Measurements from ENCODE around the gene INTS1. TPM values are rescaled to one million over a fixed set of nuclear protein-coding genes. Genes with fewer than 3 reads are reported as not detected.

Gene INTS1
- total RNA-seq, 2 experiments from 2014 or later, result 86.4 to 92.5 TPM

DNA sequence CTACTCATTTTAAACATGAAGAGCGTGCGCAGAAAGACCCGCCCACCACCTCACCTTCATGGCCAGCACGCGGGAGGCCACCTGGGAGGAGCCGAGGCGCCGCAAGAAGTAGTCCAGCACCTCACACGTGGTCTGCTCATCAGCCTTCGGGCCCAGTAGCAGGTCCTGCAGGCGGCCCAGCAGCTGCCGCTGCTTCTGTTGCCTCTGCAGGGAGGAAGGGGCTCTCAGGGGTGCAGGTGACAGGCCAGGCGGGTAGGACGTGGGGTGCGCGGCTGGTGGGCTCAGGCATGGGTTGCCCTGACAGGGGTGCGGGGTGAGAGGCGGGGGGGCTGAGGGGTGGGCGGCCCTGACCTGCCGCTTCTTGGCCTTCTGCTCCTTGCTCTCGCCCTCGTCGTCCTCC is 17.6 kb downstream of the INTS1 start:
- Mint-ChIP-seq H3K4me3 (no peak overlapping the region), H3K9me3 (no peaks in the 10 kb centered on the region), H3K4me1 (ENCODE audit: low read depth) (no peaks in the 10 kb centered on the region), H3K36me3 (peaks cover 21% of the 10 kb centered on the region), H3K27ac (no peak overlapping the region), H3K27me3 (no peaks in the 10 kb centered on the region)
- ChIA-PET POLR2A (no interaction called here), CTCF (no interaction called here)
- no peak for DNase-seq
- intact Hi-C loops (cut with micrococcal nuclease), result no loop called here

DNA sequence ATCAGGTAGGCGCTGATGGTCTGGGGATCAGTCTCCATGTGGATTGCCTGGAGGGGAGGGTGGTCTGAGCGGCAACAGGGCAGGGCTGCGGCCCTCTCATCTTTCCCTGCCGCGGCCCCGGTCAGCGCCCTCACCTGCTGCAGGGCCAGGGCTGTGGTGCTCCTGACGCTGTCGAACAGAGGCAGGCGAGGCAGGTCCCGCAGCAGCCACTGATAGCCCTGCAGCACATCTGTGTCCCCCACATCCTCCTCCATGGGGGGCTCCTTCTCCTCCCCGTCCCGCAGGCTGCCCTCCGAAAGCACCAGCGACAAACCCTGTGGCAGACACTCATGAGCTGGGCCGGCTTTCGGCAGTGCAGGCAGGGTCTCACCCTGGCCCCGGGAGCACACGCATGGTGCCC is 19.0 kb downstream of the INTS1 start:
- no peak overlapping the region for H3K27ac Mint-ChIP-seq
- POLR2A ChIA-PET, result interaction anchor here (0.6 kb wide), 1 partner anchor 13 kb away, joined by 3 read pairs; no protein-coding TSS in a partner anchor
- CTCF ChIA-PET, result interaction anchor here (1.1 kb wide), 1 partner anchor 11 kb away, joined by 4 read pairs; no protein-coding TSS in a partner anchor
- no peaks in the 10 kb centered on the region for H3K4me1 Mint-ChIP-seq (ENCODE audit: low read depth)
- no peak for DNase-seq
- H3K4me3 Mint-ChIP-seq, result no peak overlapping the region
- peaks cover 15% of the 10 kb centered on the region for H3K36me3 Mint-ChIP-seq
- intact Hi-C loops (cut with micrococcal nuclease), result no loop called here
- H3K27me3 Mint-ChIP-seq, result no peaks in the 10 kb centered on the region
- no peaks in the 10 kb centered on the region for H3K9me3 Mint-ChIP-seq

DNA sequence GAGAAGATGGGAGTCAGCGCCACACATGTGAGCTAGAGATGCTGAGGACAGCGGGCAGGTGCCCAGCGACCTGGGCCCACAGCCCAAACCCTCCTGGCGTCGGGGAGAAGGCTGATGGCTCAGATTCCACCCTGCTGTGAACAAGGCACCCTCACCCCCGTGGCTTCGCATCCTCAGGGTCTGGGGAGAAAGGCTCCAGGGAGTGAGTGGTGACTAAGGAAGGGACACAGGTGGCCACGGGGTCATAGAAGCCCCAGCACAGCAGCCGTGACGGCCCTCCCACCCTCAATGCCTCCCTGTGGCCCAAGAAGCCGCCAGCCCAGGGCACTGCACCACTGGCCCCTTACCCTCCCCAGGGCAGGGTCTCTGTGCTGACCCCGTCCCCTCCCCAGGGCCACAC is 19.6 kb downstream of the INTS1 start:
- Mint-ChIP-seq H3K27ac (no peak overlapping the region), H3K4me3 (no peak overlapping the region), H3K9me3 (no peaks in the 10 kb centered on the region), H3K4me1 (ENCODE audit: low read depth) (no peaks in the 10 kb centered on the region), H3K36me3 (peaks cover 11% of the 10 kb centered on the region), H3K27me3 (no peaks in the 10 kb centered on the region)
- ChIA-PET POLR2A (no interaction called here), CTCF (no interaction called here)
- DNase-seq, result no peak
- intact Hi-C loops (cut with micrococcal nuclease), result no loop called here

DNA sequence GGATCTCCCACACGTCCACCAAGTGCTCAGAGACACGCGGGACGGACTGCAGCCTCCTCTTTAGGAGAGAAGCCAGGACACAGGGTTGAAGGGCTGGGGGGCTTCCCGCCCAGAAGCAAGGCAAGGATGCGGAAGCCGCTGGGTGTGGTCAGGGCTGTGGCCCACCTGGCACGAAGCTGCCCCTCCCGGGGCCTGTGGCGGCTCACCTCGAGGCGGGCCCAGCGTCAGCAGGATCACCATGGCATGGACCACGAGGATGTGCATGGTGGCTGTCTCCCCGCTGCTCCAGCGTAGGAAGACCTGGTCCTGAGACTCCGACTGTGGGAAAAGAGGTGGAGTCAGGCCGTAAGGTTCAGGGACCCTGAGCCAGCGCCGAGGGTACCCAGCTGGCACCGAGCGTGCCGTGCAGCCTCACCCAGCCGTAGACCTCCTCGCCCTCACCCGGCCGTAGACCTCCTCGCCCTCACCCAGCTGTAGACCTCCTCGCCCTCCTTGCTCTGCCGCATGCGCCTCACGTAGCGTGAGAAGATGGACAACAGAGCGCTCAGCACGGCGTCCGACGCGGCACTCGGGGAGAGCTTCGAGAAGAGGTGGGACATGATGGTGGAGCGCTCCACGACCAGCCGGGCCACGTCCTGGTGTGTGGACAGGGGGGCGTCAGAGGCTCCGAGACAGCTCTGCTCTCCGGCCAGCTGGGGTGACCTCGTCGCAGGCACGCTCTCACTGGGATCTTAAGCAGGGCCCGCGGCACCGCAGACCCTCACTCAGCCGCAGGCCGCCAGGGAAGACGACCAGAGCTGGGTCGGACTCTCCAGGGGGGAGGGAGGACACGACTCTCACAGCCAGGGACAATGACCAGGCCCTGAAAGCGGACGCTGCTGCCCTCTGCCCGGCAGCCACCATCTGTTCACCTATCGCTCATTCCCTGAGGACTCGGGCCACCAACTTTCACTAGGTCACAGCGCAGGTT is 20.4 kb downstream of the INTS1 start:
- H3K36me3 Mint-ChIP-seq, result peaks cover 9% of the 10 kb centered on the region
- intact Hi-C loops (cut with micrococcal nuclease), result no loop called here
- no peak overlapping the region for H3K4me3 Mint-ChIP-seq
- ChIA-PET CTCF (interaction anchor here (0.9 kb wide), 1 partner anchor 10 kb away, joined by 3 read pairs; no protein-coding TSS in a partner anchor), POLR2A (no interaction called here)
- no peaks in the 10 kb centered on the region for H3K27me3 Mint-ChIP-seq
- no peaks in the 10 kb centered on the region for H3K9me3 Mint-ChIP-seq
- no peak for DNase-seq
- no peak overlapping the region for H3K27ac Mint-ChIP-seq
- no peaks in the 10 kb centered on the region for H3K4me1 Mint-ChIP-seq (ENCODE audit: low read depth)

DNA sequence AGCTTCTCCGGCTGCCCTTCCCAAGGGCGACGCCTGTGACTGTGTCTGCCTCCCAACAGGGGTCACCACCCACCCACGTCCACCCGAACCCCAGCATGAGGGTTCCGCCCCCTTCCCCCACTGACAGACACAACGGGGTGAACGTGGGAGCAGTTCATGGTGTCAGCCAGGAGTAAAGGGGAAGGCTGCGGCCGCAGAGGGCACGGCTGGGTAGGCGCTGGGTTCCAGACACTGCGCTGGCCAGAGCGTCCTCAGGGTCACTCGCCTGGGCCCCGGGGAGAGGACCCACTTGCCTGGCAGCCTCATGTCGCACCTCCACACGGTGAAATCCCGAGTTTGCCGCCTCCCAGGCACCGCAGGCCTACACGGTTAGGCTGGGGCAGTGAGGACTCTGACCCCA is 21.1 kb downstream of the INTS1 start:
- H3K27ac Mint-ChIP-seq, result no peak overlapping the region
- DNase-seq, result no peak
- H3K4me1 Mint-ChIP-seq (ENCODE audit: low read depth), result no peaks in the 10 kb centered on the region
- CTCF ChIA-PET, result interaction anchor here (0.9 kb wide), 1 partner anchor 9 kb away, joined by 3 read pairs; no protein-coding TSS in a partner anchor
- no peaks in the 10 kb centered on the region for H3K9me3 Mint-ChIP-seq
- intact Hi-C loops (cut with micrococcal nuclease), result no loop called here
- no peak overlapping the region for H3K4me3 Mint-ChIP-seq
- H3K36me3 Mint-ChIP-seq, result peaks cover 4% of the 10 kb centered on the region
- POLR2A ChIA-PET, result no interaction called here
- no peaks in the 10 kb centered on the region for H3K27me3 Mint-ChIP-seq

DNA sequence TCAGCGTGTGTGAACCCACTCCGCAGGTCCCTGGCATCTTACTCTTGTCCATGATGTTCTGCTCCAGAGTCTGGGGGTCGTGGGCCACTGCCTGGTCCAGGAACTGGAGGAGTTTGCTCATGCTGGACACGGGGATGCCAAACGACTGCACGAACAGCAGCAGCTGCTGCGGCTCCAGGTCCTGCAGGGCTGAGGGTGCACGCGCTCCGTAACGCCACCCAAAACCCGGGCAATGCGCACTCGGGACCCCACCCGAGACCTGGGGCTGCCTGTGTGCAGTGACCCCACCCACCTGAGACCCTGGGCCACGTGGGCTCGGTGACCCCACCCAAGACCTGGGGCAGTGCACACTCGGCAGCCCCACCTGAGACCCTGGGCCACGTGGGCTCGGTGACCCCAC is 22.9 kb downstream of the INTS1 start:
- no peaks in the 10 kb centered on the region for H3K9me3 Mint-ChIP-seq
- CTCF ChIA-PET, result no interaction called here
- no peak for DNase-seq
- H3K27me3 Mint-ChIP-seq, result no peaks in the 10 kb centered on the region
- POLR2A ChIA-PET, result no interaction called here
- intact Hi-C loops (cut with micrococcal nuclease), result no loop called here
- peaks cover 4% of the 10 kb centered on the region for H3K36me3 Mint-ChIP-seq
- no peak overlapping the region for H3K4me3 Mint-ChIP-seq
- H3K4me1 Mint-ChIP-seq (ENCODE audit: low read depth), result no peaks in the 10 kb centered on the region
- H3K27ac Mint-ChIP-seq, result no peak overlapping the region

DNA sequence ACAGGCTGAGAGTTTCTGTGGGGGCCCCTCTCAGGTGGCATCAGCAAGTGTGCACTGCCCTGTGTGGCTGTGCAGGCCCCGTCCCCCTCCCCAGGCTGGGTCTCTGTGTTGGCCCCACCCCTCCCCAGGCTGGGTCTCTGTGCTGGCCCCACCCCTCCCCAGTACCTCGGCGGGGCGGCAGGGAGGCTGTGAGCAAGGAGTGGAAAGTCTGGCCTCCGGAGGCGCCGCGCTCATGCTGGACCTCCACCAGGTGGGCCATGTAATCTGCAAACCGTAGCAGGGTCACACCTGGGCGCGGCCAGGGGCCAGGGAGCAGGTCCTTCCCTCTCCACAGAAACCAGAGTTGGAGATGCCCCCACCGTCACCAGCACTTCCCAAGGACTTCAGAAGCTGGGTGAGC is 23.5 kb downstream of the INTS1 start:
- H3K9me3 Mint-ChIP-seq, result no peaks in the 10 kb centered on the region
- CTCF ChIA-PET, result no interaction called here
- peaks cover 4% of the 10 kb centered on the region for H3K36me3 Mint-ChIP-seq
- H3K4me1 Mint-ChIP-seq (ENCODE audit: low read depth), result no peaks in the 10 kb centered on the region
- intact Hi-C loops (cut with micrococcal nuclease), result no loop called here
- no peaks in the 10 kb centered on the region for H3K27me3 Mint-ChIP-seq
- no peak for DNase-seq
- H3K27ac Mint-ChIP-seq, result no peak overlapping the region
- POLR2A ChIA-PET, result no interaction called here
- no peak overlapping the region for H3K4me3 Mint-ChIP-seq

DNA sequence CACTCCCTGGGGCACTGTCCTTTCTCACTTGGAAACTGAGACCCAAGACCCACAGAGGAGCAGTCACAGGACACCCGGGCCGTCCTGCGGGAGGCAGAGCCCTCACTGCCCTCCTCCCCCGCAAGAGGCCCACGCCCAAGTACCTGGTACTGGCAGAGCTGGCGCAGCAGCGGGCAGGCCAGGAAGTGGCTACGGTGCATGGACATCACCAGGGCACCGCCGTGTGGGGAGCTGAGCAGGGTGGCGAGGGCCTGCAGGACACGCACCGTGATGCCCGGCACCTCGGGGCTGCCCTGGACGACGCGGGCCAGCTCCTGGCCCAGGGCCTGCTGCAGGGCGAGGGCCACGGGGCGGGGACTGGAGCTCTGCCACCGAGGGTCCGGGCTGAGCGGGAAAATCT is 24.9 kb downstream of the INTS1 start:
- DNase-seq, result no peak
- Mint-ChIP-seq H3K27ac (no peak overlapping the region), H3K36me3 (peaks cover 6% of the 10 kb centered on the region), H3K27me3 (no peaks in the 10 kb centered on the region), H3K9me3 (no peaks in the 10 kb centered on the region), H3K4me3 (no peak overlapping the region), H3K4me1 (ENCODE audit: low read depth) (peaks cover 3% of the 10 kb centered on the region)
- intact Hi-C loops (cut with micrococcal nuclease), result no loop called here
- POLR2A ChIA-PET, result no interaction called here
- CTCF ChIA-PET, result no interaction called here

DNA sequence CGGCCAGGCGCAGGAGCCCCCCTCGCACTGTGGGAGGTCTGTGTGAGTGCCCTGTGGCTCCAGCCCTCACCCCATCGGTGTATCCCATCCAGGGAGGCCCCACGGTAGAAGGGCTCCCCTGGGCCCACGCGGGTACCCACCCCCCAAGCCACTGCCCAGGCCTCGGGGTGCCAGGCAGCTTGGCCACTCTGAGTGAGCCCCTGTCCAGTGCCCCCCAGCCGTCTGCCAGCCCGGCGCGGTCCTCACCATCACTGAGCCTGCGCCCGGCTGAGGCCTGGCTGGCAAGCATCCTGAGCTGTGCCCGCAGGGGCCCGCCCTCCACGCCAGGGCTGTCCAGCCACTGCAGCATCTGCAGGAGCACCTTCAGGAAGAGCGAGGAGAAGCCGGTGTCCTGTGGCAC is 25.7 kb downstream of the INTS1 start:
- Mint-ChIP-seq H3K36me3 (peaks cover 6% of the 10 kb centered on the region), H3K27me3 (no peaks in the 10 kb centered on the region), H3K9me3 (no peaks in the 10 kb centered on the region), H3K27ac (no peak overlapping the region), H3K4me3 (no peak overlapping the region), H3K4me1 (ENCODE audit: low read depth) (peaks cover 3% of the 10 kb centered on the region)
- no peak for DNase-seq
- CTCF ChIA-PET, result no interaction called here
- intact Hi-C loops (cut with micrococcal nuclease), result no loop called here
- POLR2A ChIA-PET, result no interaction called here

DNA sequence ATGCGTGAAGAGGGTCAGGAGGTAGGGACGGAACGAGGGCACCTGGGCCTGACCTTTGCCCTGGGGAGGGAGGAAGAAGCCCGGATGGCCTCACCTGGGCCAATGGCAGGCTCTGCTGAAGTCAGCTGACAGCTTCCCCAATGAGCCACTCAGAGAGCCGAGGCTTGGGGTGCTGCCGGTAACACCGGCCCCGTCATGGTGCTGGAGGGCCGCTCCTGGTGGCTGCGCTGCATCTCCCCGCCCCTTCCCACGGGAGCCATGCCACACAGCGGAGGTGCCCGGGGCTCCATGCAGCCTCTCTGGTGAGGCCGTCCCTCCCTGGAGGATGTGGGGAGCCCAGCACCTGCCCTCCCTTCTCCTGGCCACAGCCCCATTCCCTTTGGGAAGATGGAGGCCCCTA is 27.3 kb downstream of the INTS1 start:
- ChIA-PET POLR2A (no interaction called here), CTCF (interaction anchor here (1.2 kb wide), 1 partner anchor 282 kb away, joined by 3 read pairs; no protein-coding TSS in a partner anchor)
- Mint-ChIP-seq H3K36me3 (peaks cover 2% of the 10 kb centered on the region), H3K9me3 (no peaks in the 10 kb centered on the region), H3K27me3 (no peaks in the 10 kb centered on the region), H3K4me3 (no peak overlapping the region), H3K27ac (no peak overlapping the region), H3K4me1 (ENCODE audit: low read depth) (peaks cover 3% of the 10 kb centered on the region)
- intact Hi-C loops (cut with micrococcal nuclease), result no loop called here
- no peak for DNase-seq

DNA sequence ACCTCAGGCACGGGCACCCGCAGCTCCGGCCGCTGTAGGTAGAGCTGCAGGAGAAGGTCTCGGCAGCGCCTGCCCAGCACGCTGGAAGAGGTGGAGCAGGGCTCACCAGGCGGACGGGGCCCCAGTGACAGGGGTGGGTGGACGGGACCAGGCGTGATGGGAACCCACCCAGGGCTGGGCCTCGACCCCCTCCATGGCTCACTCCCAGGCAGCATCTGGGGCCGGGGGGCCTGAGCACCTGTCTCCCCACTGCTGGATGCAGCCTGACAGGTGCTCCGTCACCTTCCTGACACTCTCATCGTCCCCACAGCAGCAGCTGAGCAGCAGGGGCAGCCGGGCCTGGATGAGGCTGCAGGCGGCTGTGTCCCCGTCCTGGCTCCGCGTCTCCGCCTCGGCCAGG is 28.2 kb downstream of the INTS1 start:
- no peak overlapping the region for H3K27ac Mint-ChIP-seq
- peaks cover 2% of the 10 kb centered on the region for H3K36me3 Mint-ChIP-seq
- no peak overlapping the region for H3K4me3 Mint-ChIP-seq
- H3K9me3 Mint-ChIP-seq, result no peaks in the 10 kb centered on the region
- H3K27me3 Mint-ChIP-seq, result no peaks in the 10 kb centered on the region
- H3K4me1 Mint-ChIP-seq (ENCODE audit: low read depth), result peaks cover 3% of the 10 kb centered on the region
- no peak for DNase-seq
- intact Hi-C loops (cut with micrococcal nuclease), result no loop called here
- CTCF ChIA-PET, result no interaction called here
- POLR2A ChIA-PET, result no interaction called here

DNA sequence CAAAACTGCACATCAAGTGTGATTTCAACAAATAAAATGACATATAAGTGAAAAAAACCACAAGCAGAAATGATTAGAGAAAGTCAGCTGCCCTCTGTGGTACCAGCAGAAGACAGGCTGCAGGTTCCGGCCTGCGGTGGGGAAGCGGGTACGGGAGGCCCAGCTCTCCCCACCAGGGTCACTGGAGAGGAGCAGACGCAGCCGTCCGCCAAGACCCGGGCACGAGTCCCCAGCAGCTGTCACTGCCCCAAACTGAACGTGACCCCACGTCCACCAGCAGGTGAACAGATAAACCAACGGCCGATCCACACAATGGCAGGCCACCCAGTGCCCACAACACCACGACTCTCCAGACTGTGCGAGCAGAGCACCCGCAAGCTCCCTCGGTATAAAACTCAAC is 28.8 kb downstream of the INTS1 start:
- Mint-ChIP-seq H3K27me3 (no peaks in the 10 kb centered on the region), H3K9me3 (no peaks in the 10 kb centered on the region), H3K4me3 (no peak overlapping the region), H3K36me3 (peaks cover 2% of the 10 kb centered on the region), H3K27ac (no peak overlapping the region), H3K4me1 (ENCODE audit: low read depth) (peaks cover 3% of the 10 kb centered on the region)
- no peak for DNase-seq
- CTCF ChIA-PET, result interaction anchor here (1.3 to 1.8 kb wide), 3 partner anchors 13 to 63 kb away, joined by 4 to 7 read pairs (median 6); no protein-coding TSS in a partner anchor
- intact Hi-C loops (cut with micrococcal nuclease), result no loop called here
- POLR2A ChIA-PET, result no interaction called here

DNA sequence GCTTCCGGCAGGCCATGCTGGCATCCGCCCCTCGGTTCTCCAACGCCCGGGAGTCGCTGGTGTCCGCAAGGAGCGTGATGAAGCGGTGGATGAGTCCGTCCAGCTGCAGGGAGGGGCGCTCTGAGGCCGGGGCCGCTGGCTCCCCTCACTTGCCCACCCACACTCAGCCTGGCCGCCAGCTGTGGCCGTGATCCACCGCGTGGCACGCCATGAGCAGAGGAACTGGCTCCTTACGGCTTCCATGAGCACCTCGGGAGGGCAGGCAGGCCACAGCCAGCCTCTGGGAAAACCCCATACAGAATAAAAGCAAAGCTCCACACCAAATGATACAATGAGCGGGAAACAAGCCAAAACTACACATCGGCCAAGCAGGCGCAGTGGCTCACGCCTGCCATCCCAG is 29.5 kb downstream of the INTS1 start:
- no peak for DNase-seq
- no peak overlapping the region for H3K27ac Mint-ChIP-seq
- H3K4me3 Mint-ChIP-seq, result no peak overlapping the region
- ChIA-PET CTCF (interaction anchor here (0.6 to 1.8 kb wide), 27 partner anchors 9 to 900 kb away, joined by 3 to 12 read pairs (median 4); partner anchors contain the start of gene TMEM184A), POLR2A (no interaction called here)
- no peaks in the 10 kb centered on the region for H3K27me3 Mint-ChIP-seq
- intact Hi-C loops (cut with micrococcal nuclease), result loop anchor here (1.0 kb wide), 1 partner anchor 57 kb away; no protein-coding TSS in a partner anchor
- no peaks in the 10 kb centered on the region for H3K9me3 Mint-ChIP-seq
- H3K4me1 Mint-ChIP-seq (ENCODE audit: low read depth), result peaks cover 3% of the 10 kb centered on the region
- peaks cover 2% of the 10 kb centered on the region for H3K36me3 Mint-ChIP-seq

Data from activated CD4-positive, alpha-beta memory T cell treated with anti-CD3 and anti-CD28 coated beads for 36 hours (primary cell).